GM21619 (cell line): Measurements from ENCODE around the gene RASSF9.

ENCODE experiments used
- ATAC-seq: cut with Tn5 transposase; IDR thresholded peaks from one replicate; pipeline ENCODE4 v1.9.1; 2021; ENCODE audit not compliant: unreplicated experiment

Gene RASSF9

DNA sequence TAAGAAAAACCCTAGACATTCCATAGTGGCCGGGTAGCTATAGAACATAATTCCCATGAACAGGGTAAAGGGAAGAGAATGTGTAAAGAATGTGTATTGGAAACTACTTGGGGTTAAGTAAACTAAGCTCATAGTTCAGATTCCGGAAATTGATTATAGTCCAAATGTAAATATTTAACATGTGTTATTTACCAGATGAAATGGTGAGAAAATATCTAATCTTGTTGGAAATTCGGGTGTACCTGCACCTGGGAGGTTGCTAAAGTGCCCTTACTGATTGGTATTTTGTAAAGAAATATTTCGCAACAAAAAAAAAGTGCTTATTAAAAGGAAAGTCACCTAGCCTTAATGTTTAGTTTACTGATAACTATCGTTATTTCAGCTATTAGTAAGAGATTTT lies 14.4 kb downstream of the RASSF9 start:
- ATAC-seq, result no peak

DNA sequence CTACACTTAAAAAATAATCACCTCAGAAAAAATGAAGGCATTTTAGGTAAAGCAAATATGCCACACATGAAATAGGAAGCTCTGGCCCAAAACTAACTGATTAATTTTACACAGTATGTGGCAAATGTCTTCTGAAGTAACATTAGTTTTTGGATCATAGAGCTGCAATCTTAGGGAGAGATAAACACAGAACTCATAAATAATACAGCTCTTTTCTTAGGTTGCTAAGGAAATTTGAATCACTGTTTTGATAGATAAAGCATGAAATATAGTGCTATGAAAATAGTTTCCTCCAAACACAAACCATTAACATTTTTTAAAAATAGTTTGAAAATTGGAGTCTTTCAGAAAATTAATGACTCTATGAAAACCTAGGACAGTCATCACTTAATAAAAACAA lies 15.0 kb downstream of the RASSF9 start:
- no peak for ATAC-seq

DNA sequence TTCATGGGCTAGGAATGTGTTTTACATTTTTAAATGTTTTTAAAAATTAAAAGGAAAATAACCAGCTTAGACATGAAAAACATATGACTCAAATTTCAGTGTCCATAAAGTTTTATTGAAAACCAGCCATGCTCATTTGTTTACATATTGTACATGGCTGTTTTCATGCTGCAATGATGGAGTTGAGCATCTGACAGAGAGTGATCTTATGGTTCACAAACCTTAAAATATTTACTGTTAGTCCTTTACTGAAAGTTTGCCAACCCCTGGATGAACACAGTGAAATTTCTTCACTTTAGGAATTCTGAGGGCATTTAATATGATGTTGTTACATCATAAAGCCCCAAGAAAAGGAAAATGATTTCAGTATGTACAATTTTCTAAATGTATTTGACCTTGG lies 16.1 kb downstream of the RASSF9 start:
- no peak for ATAC-seq

DNA sequence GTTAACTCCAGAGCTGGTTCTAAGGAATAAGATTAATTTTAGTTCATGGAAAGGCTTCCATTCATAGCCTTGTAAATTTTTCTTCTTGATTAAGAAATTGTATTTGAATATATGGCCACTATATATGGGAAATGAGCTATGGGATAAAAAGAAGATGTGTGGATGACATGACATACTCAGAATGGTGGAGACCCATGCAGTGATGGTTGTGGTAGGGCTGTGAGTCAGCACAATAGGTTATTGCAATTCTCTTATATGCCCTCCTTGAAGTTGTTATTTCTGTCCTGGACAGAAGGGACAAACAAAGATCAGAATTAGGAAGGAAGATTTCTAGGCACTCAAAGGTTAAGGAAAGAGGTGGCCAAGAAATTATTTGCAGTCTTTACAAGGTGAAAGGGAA lies 21.5 kb downstream of the RASSF9 start:
- no peak for ATAC-seq

DNA sequence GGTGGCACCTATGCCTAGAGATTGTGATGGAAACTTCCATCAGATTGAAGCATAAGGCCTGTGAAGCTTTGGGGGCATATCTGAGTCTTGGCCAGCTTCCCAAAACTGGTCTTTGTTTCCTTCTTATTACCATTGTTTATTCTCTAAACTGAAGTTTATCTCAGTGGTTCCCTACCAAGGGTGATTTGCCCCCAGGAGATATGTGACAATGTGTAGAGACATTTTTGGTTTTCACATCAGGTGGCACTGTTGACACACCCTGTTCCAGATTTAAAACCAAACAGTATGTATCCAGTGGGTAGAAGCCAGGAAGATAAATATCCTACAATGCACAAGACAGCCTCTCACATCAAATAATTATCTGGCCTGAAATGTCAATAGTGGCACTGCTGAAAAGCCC lies 22.1 kb downstream of the RASSF9 start:
- ATAC-seq, result no peak

DNA sequence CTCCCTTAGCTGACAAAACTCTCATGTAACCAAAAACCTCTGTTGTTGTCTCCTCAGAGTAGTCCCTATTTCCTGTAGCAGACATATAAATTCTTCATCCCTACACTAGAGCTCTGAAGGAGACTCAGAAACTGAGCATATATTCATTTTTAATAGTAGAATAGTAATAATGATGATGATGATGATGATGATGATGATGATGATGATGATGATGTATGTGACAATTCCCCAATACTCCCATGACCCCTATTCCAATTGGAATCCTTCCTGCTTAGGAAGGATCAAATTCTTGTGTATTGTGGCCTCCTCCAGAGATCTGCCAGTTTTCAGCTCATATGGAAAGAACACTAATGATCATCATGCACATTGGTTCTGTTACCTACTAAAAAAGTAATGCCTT lies 26.7 kb downstream of the RASSF9 start:
- no peak for ATAC-seq

DNA sequence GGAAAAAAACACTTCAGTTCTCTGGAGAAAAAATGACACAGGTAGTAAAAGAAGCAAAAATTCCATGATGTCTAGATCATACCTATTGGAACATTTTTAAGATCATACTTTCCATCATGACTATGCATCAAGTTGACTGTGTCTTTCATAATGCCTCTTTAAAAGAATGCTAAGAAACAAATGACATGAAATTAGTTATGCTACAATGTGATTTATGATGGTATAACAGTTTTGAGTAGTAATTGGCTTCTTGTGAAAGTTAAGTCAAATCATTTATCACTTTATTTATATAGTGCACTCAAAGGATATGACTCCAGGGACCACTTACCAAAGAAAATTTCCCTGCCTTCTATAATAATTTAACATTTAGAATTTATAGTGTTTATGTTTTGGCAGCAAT lies 28.5 kb downstream of the RASSF9 start:
- no peak for ATAC-seq

DNA sequence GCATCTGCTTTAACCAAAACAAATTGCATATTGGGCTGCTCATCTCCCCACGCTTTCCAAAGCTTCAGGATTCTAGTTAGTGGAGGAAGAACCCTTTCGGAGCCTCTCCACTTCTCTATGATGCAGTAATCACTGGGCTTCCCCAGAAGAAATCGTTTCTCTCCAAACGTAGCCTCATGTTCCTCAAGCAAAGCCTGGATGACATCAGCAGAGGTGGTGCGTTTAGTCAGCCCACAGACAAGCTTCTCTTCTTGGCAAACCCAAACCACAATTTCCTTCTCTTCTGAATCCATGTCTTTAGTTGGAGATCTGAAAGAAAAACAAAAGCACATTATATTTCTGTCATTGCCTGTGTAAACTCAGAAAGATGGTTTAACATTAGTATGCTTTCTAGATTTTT lies 30.6 kb downstream of the RASSF9 start:
- no peak for ATAC-seq

DNA sequence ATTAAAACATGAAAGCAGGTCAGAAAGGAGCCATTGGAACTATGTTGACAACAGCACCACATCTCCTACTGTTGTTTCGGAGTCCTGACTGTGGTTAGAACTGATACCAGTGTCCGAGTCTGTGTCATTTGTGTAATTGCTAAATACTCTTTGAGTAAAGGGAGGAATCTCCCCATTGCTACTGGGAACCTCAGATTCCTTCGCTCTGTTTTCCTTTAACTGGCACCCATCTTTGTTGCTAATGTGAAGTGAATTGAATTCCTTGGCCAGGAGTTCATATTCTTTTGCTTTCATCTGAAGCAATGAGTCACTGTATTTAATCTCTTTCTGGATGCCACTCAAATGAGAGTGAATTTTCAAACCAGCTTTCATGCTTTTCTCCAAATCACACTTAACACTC lies 31.5 kb downstream of the RASSF9 start:
- no peak for ATAC-seq

DNA sequence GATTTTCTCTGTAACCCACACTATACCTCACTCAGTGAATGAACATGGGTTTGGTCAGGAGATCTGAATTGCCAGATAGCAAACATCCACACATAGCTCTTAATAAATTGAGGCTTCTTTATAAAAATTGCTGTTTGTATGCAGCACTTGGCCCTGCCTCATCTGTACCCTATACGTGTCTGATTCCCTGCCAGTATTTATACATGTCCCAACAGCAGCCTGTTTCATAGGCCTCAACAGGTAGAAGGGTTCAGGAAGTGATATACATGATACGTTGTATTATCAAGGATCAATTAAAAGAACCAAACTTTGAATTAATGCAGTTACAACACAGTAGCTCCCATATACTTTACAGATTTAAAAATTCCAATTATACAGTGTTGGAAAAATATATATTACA lies 32.3 kb downstream of the RASSF9 start:
- no peak for ATAC-seq

DNA sequence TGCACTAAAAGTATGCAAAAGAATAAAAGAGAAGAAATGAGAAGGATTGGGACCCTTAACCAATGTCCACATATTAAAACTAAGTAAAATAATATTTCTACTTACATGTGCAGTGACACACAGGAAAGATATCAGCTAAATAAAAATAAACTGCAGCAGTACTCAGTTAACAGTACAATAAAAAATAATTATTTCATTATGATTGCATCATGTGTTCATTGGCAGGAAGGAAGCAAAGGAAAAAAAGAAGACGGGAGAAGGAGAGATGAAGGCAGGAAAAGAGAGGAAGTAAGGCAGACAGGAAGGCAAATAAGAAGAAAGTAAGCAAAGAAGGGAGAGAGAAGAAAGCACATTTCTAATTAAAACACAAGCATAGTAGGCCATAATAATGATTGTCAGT lies 33.0 kb downstream of the RASSF9 start:
- no peak for ATAC-seq

DNA sequence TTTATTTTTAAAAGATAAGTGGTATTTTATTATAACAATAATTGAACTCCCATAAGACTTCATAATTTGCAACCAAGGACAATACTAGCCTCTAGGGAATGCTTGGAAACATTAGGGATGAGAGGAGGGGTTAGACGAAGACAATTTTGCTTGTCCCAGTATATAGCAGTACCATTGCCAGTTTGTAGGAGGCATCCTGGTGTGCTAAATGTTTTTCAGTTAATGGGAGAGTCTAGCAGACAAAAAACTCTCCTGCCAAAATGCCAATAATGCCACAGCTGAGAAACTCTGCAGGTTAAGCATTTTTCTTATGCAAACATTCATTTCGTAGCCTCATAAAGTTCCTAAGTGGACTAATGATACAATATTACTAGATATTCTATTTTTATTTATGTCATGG lies 38.1 kb downstream of the RASSF9 start:
- no peak for ATAC-seq

DNA sequence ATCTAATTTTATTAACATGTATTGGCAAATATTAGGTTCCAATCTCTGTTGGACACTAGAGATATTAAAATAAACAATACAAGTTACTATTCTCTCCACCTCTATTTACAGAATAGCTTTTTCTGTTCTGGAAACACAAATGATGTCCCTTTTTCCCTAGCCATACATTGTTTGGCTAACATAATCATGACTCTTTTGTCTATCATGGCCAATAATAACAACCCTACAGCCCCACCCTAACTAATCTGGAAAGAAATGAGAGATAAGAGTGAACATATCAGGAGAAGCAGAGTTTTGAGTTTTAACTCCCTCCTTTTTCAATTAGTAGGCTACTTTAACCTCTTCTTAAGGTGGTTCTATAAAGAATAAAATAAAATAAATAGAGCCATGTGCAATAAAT lies 40.2 kb downstream of the RASSF9 start:
- ATAC-seq, result no peak

DNA sequence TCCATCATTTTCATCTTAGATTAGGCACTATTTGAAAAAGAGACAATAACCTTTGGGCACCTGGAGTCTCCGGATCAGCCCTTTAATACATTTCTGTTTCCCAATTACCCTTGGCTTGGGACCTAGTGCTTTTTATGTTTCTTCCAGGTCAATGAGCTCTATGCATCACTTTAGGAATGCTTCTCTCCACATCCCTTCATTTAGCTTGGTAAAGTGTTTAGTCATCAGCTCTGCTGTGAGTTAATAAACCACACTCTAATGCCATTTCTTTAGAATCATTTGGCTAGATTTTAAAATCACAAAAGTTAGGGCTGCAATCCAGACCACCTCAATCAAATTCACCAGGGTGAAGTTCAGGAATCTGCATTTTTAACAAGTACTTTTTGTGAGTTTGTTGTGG lies 41.7 kb downstream of the RASSF9 start:
- ATAC-seq, result no peak

DNA sequence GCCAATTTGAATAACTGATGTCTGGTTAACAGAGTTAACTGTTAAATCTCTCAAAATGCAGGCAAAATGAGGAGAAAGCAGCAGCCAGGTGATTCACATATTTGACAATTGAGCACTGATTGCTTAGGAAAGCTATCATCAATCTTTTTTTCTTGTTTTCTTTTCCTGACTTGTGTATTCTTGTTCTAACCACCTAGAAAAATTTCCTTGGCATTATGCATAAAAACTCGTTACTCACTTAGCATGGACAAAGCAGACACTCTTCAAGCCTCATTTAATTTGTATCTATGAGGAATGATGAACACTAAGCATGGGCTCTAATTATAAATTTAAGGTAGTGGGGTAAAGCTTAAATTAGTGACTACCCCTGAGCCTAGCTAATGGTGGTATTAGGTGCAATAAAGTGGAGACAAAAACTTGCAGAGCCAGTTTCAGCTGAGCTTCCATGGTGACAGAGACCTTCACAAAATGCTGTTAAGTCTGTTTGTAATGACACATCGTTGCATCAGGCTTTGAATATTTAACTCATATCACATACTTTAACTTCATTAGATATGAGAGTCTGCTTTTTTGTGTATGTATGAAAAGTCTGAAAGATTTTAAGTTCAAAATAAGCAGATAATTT lies 52.0 kb downstream of the RASSF9 start:
- no peak for ATAC-seq

DNA sequence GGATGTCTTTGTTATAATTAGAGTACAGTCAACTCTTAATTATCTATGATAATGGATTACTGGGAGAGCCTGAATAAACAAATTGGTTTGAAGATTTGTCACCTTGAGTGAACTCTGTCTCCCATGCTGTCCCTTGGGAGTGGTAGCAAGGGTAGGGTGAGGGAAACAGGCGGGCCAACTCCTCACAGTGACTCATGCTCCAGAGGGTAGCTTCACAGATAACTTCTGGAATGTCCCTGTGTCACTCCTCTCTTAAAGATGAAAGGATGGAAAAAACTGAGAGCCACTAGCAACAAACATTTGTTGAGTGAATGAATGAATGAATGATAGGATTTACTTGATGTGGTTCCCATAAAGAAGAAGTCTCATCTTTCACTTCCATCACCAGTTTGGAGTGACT lies 53.5 kb downstream of the RASSF9 start:
- ATAC-seq, result no peak

DNA sequence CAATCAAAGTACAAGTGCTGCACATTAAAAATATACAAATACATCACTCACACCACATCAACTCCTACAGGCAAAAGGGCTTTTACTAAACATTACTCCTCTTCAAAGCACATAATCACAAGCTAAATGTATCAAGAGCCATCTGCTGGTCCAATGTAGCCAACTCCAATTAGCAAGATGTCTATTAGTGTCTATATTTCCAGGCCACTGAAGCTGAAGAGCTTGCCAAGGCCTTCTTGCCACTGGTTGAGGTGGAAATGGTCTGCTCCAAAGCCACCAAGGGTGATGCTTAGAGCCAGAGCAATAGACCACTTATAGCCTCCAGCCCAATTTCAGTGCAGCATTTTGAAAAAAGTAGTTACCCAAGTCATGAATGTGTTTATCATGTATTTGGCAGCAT lies 54.4 kb downstream of the RASSF9 start:
- ATAC-seq, result no peak

DNA sequence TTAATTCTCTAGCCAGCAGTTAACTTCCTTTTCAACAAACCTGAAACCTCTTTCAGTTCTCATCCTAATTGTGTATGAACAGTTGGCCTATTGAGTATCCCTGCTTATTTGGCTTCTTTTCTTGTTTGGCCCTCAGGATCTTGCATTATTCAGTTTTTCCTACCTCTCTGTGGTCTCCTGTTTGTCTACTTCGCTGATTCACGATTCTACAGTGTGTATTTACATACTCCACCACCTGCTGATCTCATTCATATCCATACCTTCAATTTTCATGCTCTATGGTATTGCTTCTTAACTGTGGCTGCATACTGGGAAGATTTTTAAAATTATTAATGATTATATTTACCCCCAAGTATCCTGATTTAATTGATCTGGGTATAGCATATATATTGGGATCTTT lies 56.4 kb downstream of the RASSF9 start:
- no peak for ATAC-seq

DNA sequence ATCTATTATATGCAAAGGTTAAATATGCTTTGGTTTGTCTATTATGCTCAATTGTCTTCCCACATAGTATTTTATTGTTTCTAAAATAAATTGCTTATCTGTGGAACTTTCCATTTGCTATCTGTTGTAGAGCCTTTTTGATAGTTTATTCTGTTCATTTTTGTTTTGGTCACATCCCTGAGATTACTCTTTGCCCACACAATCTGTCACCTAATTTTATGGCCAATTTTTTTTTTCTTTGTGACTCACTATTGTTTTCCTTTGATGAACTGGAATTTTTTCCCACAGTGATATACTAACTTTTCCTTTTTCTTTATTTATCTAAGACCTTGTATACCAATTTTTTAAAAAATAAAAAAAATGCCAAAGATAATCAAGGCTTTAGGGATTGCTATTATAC lies 61.1 kb downstream of the RASSF9 start:
- ATAC-seq, result no peak

DNA sequence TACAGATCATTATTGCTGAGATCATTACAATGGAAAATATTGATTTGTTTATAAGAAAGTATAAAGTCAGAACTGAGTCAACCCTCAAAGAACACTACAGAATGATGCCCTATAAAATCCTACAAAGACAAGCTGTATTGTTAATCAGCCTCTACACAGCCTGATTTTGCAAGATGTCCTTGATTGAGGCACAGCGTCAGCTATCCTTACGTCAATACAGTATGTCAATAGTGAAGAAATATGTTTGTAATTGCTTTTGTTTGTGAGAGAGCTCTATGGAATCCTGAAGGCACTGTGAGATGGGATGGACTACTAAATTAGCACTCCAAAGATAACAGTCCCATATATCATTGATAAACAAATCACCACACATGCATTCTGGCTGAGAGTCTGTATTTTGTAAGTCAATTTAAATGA lies 70.7 kb downstream of the RASSF9 start:
- ATAC-seq, result no peak

DNA sequence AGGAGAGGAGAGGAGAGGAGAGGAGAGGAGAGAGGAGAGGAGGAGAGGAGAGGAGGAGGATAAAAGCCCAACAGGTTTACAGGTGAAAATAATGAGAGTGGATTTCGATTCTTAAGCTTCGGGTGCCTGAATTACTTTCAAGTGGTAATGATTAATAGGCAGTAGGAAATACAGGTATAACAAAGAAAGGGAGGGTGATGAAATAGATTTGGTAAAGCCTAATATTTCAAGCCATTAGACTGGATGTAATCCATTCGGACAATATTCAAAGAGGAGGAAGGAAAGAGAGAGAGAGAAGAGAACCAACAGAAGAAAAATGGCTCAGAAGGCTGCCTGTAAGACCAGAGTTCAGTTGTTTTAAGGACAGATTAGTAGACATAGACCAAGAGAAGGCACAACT lies 76.6 kb downstream of the RASSF9 start:
- ATAC-seq, result no peak

DNA sequence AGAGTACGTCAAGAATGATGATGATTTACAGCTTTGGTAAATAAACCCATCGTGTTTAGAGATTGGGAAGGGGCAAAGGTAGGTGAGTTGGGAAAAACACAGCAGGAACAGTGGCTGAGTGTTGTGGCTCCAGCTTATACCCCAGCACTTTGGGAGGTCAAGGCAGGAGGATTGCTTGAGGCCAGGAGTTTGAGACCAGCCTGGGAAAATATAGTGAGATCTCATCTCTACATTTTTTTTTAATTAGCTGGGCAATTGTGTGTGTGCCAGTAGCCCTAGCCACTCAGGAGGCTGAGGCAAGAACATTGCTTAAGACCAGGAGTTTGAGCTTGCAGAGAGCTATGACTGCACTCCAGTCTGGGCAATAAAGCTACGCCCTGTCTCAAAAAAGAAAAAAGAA lies 77.1 kb downstream of the RASSF9 start:
- ATAC-seq, result no peak

DNA sequence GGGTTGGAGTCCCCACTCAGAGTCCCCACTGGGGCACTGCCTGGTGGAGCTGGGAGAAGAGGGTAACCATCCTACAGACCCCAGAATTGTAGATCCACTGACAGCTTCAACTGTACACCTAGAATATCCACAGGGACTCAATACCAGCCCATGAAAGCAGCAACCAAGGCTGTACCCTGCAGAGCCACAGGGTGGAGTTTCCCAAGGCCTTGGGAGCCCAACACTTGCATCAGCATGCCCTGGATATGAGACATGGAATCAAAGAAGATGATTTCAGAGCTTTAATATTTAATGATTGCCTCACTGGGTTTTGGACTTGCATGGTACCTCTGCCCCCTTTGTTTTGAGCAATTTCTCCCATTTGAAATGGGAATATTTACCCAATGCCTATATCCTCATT lies 80.4 kb downstream of the RASSF9 start:
- no peak for ATAC-seq
